ENCODE measurements around the gene PIGU. TPM values are rescaled to one million over a fixed set of nuclear protein-coding genes. Genes with fewer than 3 reads are reported as not detected.
A peak's percentile ranks its signal among the peaks of the same experiment; 100 is the strongest.

Gene PIGU
- total and polyA plus RNA-seq, 2 of the 13 experiments (the other 11 are each of a cell fraction or from before 2014, with no cell fraction given): 45.5 to 231 TPM

DNA sequence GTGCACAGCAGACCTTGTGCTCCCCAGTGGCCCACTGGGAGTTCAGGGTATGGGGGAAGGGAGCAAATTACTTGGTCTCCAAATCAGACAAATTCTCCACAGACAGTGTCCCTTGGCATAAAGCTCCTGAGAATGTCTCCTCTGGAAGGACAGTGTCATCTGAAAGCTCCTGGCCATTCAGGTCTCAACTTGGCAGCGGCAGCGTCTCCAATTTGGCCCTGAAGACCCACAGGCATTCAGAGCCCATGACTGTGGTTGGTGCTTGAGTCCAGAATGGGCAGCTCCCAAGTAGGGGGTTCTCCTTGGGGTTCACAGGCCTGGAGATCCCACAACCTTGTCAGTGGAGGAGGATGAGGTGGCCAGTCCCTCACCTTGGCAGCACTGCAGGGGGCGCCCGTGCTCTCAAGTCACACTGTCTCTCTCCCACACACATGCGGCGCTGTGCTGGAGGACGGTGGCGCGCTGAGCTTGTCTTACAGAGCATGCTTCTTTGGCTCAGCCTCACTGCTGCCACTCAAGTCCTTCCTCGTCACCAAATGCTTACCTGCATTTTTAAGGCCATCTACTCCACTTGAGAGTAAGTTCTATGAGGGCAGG lies 140.0 kb downstream of the PIGU start (continued):
- no peak for TF ChIP-seq ESRRA (CRISPR knock-in tag; IDR thresholded peaks at IDR 0.05; ENCODE audit: low read depth)
- TF ChIP-seq, protein P1, sequence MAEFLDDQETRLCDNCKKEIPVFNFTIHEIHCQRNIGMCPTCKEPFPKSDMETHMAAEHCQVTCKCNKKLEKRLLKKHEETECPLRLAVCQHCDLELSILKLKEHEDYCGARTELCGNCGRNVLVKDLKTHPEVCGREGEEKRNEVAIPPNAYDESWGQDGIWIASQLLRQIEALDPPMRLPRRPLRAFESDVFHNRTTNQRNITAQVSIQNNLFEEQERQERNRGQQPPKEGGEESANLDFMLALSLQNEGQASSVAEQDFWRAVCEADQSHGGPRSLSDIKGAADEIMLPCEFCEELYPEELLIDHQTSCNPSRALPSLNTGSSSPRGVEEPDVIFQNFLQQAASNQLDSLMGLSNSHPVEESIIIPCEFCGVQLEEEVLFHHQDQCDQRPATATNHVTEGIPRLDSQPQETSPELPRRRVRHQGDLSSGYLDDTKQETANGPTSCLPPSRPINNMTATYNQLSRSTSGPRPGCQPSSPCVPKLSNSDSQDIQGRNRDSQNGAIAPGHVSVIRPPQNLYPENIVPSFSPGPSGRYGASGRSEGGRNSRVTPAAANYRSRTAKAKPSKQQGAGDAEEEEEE (CRISPR knock-in tag; IDR thresholded peaks at IDR 0.05; ENCODE audit: borderline replicate concordance): no peak
- TF ChIP-seq GLI4 (CRISPR knock-in tag; IDR thresholded peaks at IDR 0.05; ENCODE audit: borderline replicate concordance): no peak
- no peak for TF ChIP-seq ZNF326 (CRISPR knock-in tag; IDR thresholded peaks at IDR 0.05; ENCODE audit: borderline replicate concordance)
- no peak for TF ChIP-seq SALL2 (CRISPR knock-in tag; IDR thresholded peaks at IDR 0.05)
- no peak for TF ChIP-seq PAWR (CRISPR knock-in tag; IDR thresholded peaks at IDR 0.05; ENCODE audit: borderline replicate concordance)
- TF ChIP-seq ZBTB26 (CRISPR knock-in tag; IDR thresholded peaks at IDR 0.05; ENCODE audit: borderline replicate concordance): no peak
- TF ChIP-seq U2AF1 (optimal IDR thresholded peaks at IDR 0.05; ENCODE audit: low read depth, low read length): no peak
- peak; percentile 60; the same call in 1 of the 2 replicates for TF ChIP-seq ZNF501 (CRISPR knock-in tag; IDR thresholded peaks at IDR 0.05)
- TF ChIP-seq ZBTB38 (CRISPR knock-in tag; IDR thresholded peaks at IDR 0.05): peak; percentile 90
- no peak for TF ChIP-seq ZNF513 (CRISPR knock-in tag; conservative IDR thresholded peaks at IDR 0.05)
- no peak for TF ChIP-seq ZNF142 (CRISPR knock-in tag; IDR thresholded peaks at IDR 0.05)
- TF ChIP-seq TCF7L2 (IDR thresholded peaks at IDR 0.05; ENCODE audit: low read depth, low read length): no peak
- no peak for TF ChIP-seq ZNF207 (IDR thresholded peaks at IDR 0.05; ENCODE audit: borderline replicate concordance)
- no peak for TF ChIP-seq ZFP36 (IDR thresholded peaks at IDR 0.05; ENCODE audit: borderline replicate concordance, low read depth, low read length, partially characterized antibody)
- no peak for TF ChIP-seq NCOA1 (CRISPR knock-in tag; IDR thresholded peaks at IDR 0.05)
- no peak for TF ChIP-seq FOSL1 (CRISPR knock-in tag; IDR thresholded peaks at IDR 0.05; ENCODE audit: borderline replicate concordance)
- no peak for TF ChIP-seq KLF15 (CRISPR knock-in tag; IDR thresholded peaks at IDR 0.05; ENCODE audit: borderline replicate concordance)
- no peak for TF ChIP-seq ZNF644 (CRISPR knock-in tag; IDR thresholded peaks at IDR 0.05; ENCODE audit: low read depth)
- TF ChIP-seq CREBL2 (CRISPR knock-in tag; IDR thresholded peaks at IDR 0.05; ENCODE audit: borderline replicate concordance): no peak
